Neural progenitor cell (in vitro differentiated cells): ENCODE measurements around the gene CRIM1.

Experiments
- EZH2 ChIP-seq: fragments of 200-600 bp; sonication (generic); IDR thresholded peaks from 2 replicates; pipeline ENCODE4 v1.6.1; 2017; ENCODE audit warnings: antibody characterized with exemption, mild to moderate bottlenecking, moderate library complexity
- EZH2phosphoT487 ChIP-seq: fragments of 200-600 bp; sonication (generic); IDR thresholded peaks from 2 replicates; pipeline ENCODE4 v1.6.1; 2017; ENCODE audit warnings: antibody characterized with exemption
- TF ChIP-seq, protein P1 (sequence below): fragments of 200-600 bp; sonication (generic); IDR thresholded peaks from 2 replicates; pipeline ENCODE4 v1.5.1; 2017; ENCODE audit warnings: antibody characterized with exemption, mild to moderate bottlenecking

DNA sequence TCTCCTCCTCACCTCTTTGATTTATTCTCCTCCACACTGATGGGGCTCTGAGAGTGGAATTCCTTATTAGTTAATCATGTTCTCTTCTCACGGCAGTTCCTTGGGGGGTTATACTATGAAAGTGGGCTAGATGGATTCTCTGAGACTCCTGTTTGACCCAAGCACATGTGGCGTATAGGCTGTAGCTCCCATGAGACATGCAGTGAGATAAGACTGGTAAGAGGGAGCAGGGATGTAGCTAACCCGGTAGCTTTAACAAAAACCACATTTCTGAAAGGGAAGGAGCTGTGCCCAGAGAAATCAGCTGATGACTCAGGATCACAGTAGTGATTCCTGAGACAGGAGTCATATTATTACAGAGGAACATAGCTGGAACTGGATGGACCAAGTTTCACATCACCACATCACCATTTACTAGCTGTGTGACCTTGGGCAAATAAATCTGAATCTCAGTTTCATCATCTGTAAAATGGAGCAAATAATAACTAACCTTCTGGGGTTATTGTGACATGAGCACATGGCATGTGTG is 82.9 kb downstream of the CRIM1 start:
- TF ChIP-seq, protein P1, sequence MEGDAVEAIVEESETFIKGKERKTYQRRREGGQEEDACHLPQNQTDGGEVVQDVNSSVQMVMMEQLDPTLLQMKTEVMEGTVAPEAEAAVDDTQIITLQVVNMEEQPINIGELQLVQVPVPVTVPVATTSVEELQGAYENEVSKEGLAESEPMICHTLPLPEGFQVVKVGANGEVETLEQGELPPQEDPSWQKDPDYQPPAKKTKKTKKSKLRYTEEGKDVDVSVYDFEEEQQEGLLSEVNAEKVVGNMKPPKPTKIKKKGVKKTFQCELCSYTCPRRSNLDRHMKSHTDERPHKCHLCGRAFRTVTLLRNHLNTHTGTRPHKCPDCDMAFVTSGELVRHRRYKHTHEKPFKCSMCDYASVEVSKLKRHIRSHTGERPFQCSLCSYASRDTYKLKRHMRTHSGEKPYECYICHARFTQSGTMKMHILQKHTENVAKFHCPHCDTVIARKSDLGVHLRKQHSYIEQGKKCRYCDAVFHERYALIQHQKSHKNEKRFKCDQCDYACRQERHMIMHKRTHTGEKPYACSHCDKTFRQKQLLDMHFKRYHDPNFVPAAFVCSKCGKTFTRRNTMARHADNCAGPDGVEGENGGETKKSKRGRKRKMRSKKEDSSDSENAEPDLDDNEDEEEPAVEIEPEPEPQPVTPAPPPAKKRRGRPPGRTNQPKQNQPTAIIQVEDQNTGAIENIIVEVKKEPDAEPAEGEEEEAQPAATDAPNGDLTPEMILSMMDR, result no peak
- no peak for TF ChIP-seq EZH2
- no peak for TF ChIP-seq EZH2phosphoT487
